HG02763 (cell line): ENCODE data around the gene ANKRD34A.

Experiments used
- ATAC-seq: cut with Tn5 transposase; IDR thresholded peaks from one replicate; pipeline ENCODE4 v1.9.1; 2021; ENCODE audit warnings: mild to moderate bottlenecking, moderate library complexity; ENCODE audit not compliant: unreplicated experiment

The ANKRD34A gene

DNA sequence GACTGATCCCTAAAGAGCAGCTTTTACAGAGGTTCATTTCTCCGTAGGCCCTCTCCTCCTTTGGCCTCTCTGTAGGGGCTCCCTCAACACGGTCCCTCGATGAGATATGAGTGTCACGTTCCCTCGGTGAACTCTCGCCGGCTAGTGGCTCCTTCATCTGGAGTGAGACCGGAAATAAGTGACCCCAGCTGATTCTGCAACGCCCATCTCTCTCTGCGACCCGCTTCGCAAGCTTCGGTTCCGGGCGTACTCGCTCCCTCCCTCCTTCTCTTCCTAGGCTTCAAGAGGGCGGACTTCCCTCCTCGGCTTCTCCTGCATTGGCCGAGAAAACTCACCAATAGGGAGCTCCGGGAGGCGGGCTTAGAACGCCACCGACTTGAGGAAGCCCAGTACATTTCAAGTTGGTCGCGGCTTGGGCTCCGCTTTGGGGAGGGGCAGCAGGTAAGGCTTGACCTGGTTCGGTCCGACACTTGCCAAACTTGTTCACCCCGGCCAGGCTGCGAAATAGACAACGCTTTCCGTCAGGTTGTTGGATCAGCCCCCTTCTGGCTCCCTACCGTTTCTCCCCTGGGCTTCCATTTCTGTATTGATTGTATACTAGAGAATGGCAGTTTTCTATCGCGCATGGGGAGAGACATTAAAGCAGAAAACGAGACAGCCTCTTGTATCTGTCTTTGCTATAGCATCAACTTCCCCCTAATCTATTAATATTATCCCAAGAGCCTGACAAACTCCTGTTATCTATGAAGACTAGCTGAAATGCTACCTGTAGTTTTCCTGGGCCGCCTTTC lies at the start of gene ANKRD34A, which contains the start of gene POLR3GL:
Gene ANKRD34A (minus strand): TSS at position 248 of the 791 bp plus-strand sequence. CDS start 2,816 bp downstream, outside the sequence.
Gene POLR3GL (plus strand): TSS at position 363 of the 791 bp plus-strand sequence. CDS start 10,176 bp downstream, outside the sequence.
- peak; percentile 90 for ATAC-seq

DNA sequence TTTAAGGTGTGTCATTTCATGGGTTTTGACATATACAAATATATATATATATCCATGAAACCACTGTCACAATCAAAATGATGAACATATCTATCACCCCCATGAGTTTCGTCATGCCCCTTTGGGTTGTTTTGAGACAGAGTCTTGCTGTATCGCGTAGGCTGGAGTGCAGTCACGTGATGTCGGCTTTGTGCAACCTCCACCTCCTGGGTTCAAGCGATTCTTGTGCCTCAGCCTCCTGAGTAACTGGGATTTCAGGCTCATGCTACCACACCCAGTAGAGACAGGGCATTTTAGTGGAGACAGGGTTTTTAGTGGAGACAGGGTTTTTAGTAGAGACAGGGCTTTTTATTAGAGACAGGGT lies 49.2 kb upstream of the ANKRD34A start:
- ATAC-seq = no peak

DNA sequence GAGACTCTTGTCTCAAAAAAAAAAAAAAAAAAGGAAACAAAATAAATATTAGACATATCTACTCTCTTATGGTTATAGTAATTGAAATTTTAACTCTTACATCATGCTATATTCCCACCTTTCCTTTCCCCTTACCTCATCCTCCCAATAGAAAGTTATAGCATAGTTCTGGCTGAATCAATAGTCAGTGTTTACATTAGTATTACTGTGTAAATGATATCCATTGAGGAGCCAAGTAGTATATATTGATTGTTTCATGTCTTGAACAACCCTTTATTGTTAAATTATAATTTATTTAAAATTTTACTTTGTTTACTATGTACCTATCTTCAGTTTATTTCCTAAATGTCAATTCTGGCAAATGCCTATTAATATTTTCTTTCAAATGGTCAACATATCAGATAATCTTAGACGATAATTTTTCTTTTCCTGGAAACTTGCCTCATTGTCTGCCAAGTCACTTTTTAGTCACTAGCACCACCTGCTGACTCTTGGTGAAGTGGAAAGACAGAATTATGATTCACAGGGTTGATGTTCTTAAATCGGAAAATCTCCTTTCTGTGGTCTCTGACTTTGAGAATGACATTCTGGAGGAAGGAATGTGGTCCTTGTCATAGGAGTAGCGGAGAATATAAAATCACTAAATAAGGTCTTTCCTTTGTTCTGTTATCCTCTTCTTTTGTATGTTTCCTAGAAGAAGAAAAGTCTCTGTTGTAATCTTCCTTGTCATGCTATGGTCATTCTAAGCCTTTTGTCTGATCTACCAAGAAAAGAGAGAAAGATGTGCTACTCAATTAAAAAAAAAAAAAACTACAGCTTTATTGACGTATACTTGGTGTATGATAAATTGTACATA lies 48.6 kb upstream of the ANKRD34A start:
- no peak for ATAC-seq

DNA sequence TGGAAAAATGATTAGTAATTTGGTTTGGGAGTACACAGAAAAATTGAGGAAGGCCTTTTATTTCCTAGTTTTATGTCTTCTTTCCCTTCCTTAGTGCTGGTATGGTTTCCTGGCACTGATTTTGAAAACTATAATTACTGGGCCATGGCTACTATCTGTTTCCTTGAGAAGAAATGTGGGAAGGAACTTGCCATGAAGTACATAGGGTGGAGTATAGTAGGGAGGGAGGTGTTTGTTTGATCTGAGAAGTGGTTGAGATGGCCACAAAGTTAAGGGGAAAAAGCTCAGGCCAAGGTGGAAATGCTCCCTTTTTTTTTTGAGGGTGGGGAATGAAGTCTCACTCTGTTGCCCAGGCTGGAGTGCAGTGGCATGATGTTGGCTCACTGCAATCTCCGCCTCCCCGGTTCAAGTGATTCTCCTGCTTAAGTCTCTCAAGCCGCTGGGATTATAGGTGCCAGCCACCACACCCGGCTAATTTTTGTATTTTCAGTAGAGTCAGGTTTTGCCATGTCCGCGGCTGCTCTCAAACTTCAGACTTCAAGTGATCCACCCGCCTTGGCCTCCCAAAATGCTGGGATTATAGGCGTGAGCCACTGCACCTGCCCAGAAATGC lies 45.9 kb upstream of the ANKRD34A start:
- ATAC-seq = no peak

DNA sequence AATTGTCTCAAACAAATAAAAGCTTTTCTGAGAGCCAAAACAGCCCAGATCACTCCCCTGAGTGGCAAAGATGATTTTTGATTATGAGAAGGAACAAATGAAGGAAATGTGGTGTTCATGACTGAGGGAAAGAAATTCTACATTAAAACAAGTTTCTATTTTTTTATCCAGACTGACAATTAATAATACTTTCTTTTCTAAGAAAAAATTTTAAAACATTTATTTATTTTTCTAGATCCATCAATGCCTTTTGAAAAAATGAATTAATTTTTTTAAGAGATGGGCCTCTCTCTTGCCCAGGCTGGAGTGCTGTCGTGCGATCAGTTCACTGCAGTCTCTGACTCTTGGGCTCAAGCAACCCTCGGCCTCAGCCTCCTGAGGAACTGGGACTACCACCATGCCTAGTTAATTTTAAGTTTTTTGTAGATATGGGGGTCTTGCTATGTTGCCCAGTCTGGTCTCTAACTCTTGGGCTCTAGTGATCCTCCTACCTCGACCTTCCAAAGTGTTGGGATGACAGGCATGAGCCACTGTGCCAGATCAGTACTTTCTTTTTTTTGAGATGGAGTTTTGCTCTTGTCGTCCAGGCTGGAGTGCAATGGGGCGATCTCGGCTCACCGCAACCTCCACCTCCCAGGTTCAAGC lies 43.2 kb upstream of the ANKRD34A start:
- ATAC-seq = no peak

DNA sequence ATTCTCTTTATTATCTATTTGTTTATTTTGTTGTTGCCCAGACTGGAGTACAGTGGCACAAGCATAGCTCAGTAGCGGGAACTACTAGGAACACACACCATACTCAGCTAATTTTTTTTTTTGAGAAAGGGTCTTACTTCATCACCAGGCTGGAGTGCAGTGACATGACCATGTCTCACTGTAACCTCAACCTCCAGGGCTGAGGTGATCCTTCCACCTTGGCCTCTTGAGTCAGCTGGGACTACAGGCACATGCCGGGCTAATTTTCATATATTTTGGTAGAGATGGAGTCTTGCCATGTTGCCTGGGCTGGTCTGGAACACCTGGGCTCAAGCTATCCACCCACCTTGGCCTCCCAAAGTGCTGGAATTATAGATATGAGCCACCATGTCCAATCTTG lies 37.3 kb upstream of the ANKRD34A start:
- ATAC-seq = no peak

DNA sequence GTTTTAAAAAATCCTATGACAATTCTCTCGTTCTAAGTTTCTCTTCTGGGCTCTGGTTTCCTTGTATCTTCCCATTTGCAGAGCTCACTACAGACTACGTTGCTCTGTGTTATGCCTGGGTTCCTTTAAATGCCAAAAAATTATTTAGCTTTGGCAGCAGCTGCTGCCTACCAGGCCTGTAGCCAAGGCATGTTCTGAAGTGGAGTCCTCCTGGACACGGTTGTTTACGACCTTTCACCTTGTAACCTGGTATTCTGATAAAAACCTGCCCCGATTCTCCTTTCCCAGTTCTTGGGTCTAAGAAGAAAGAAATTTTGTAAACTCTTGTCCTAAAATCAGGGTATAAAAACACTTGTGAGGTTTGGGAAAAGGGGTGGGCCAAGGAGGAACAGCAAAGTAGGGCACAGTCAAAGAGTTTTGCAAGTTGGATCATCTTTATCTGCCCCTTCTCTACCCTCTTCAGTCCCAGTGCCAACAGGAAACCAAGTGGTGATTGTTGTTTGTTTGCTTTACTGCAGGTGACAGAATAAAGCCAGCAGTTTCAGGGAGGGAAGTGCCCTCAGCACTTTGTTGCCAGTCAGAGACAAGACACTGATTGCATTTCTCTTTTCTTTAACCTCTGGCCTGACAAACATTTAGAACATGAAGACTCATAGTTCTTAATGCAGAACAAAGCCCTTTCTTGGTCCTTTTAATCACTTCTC lies 35.1 kb upstream of the ANKRD34A start:
- ATAC-seq = no peak

DNA sequence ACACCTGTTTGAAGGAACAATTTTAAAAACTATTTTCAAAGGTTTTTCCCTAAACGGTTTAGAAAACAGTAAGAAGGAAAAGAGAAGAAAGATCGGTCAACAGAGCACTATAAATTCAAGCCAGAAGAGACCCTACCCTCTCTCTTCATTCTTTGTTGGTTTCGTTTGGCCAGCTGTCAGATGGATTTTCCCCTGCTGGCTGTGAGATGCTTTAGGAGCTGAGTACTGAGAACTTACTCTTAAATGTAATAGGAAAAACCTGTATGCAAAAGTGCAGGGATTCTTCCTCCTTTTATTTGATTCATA lies 33.3 kb upstream of the ANKRD34A start:
- ATAC-seq = no peak

DNA sequence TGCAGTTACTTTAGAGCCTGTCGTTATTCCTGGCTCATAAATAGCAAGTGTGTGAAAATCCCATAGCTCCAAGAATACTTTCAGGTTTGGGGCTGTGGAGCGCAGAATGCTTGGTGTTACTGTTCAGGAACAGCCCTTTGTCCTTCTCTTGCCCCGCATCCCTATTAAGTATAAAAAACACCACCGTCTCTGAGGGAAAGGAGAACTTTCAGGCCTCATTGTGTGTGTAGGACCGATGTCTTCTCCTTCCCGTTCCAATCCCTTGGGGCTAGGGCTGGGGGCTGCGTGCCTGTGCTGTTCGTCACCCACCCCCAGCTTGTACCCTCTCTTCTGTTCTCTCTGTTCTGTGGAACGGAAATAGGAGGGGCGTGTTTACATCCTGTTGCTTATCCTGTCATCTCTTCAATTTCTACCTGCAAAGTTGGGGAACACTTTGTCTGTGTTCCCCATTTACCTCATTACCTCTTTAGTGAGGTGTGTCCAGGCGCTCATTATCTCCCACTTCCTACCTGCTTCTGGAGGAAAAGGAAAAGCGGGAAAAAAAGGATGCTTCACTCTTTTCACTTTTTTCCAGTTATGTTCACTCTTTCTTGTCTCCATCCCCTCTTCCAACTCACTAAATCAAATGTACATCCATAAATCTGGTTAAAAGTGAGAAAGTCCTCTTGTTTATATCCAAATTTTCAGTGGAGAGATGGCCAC lies 32.8 kb upstream of the ANKRD34A start:
- ATAC-seq = peak; percentile 27

DNA sequence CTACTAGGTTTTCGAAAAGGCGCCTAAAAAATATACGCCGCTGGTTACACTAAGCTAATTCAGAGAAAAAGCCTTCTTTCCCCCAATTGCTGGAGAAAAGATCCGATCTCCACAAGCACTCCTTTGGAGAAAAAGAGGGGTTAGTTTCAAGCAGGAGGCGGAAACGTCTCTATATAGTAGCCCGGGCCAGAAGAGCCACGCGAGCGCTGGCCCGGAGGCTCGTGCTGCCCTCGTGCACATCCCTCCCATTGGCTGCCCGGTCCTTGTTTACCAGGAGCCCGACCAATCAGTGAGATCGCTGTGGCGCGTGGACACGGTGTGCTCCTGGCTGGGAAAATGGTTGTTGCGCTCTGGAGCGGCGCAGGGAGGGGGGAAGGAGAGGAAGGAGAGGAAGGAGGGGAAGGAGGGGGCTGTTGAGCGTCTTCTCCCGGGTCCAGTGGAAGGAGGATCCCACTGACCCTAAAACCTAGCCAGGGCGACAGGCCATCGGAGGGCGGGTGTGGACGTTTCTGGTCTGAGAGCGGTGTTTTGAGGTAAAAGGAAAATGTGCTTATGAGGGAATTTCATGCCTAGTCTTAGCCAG lies 32.1 kb upstream of the ANKRD34A start, which contains the start of gene TXNIP:
Gene TXNIP (minus strand): TSS at position 147 of the 583 bp plus-strand sequence. CDS start 313 bp downstream, outside the sequence.
- peak; percentile 90 for ATAC-seq

DNA sequence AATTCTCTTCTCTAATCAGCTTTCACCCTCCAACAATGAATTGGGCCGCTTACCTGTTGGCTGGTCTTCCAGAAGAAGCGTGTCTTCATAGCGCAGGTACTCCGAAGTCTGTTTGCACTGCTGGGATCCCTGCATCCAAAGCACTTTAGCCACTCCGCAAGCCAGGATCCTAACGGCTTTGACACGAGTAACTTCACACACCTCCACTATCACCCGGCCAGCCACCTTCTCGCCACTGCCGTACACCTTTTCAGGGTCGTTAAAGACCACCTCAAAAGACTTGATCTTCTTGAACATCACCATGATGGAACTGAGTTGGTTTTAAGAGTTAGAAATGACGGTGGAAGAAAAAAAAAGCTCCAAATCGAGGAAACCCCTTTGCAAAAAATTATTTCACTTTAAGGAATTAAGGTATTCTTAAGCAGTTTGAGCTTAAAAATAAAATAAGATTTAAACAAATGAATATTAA lies 31.6 kb upstream of the ANKRD34A start:
- ATAC-seq = no peak

DNA sequence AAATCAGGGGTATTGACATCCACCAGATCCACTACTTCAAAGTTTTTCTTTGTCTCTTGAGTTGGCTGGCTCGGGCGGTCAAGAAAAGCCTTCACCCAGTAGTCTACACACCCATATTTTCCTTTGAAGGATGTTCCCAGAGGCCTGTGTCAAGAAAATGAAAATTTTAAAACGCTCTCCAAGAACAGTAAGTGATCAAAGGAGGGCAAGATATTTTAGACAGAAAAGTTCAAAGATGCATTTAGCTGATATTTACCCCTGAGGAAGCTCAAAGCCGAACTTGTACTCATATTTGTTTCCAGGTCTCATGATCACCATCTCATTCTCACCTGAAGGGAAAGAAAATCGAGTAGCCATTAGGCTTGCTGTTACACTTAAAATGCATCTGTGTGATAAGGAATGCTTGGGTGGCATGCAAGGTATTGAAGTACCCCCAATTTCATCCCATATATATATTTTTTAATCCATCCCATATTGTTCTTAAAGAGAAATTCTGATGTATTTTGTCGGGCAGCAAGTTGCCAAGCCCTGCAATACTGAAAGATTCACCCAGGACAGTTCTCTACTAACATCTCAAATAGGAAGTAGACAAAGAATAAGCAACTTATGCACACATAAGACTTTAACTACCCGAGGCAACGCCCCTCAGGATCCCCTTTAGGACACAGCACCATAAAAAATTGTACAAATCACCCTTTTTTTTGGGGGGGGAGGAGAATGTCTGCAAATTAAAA lies 30.9 kb upstream of the ANKRD34A start:
- ATAC-seq = no peak

DNA sequence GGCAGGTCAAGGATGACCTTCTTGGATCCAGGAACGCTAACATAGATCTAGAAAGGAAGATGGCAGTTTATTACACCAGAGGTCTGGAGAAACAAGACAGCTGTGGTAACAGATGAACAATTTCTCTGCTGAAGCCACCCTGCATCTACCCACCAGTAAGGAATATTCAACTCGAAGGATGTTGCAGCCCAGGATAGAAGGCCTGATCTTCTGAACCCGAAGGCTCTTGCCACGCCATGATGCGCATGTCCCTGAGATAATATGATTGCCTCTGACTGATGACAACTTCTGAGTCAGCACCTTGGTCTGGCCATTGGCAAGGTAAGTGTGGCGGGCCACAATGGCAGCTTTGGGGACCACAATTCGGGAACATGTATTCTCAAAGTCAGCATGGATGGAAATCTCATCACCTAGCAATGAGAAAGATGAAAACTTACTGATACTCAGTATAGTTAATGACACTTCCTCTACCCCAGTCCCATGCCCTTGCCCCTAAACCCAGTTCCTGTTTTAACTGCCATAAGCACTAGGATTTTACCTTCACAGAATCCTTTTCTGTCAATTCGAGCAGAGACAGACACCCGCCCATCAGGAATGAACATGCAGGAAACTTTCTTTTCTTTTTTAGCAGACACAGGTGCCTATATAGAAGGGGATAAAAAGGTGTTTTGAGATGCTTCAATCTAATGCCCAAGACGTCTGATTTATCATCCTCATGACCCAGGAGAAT lies 30.2 kb upstream of the ANKRD34A start:
- no peak for ATAC-seq

DNA sequence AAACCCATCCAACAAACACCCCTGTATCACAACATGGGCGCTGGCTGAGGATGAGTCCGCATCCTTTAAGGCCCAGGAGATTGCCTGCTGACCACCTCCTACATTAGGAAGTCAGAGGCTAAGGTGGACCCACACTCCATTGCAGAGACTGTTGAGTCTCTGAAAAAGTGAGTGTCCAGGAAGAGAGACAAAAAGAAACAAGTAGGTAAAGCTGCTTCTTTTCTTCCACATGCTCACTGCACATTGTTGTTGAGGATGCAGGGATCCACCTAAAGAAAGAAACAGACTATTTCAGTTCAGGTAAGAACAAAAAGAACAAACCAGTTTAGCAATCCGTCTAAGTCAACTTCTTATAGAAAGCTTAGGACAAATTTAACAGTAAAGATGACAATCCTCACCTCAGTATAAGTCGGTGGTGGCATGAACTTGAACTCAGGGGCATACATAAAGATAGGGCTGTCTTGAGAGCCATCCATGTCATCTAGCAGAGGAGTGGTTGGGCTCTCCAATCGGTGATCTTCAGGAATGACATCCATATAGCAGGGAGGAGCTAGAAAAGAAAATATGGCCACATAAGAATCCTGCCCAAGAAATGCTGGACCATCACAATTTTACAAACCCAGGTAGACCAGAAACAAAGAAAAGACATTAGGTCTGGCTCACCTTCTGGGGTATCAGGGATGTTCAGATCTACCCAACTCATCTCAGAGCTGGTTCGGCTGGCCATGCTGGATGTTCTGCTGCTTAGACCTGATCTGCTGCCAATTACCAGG lies 29.4 kb upstream of the ANKRD34A start:
- no peak for ATAC-seq

DNA sequence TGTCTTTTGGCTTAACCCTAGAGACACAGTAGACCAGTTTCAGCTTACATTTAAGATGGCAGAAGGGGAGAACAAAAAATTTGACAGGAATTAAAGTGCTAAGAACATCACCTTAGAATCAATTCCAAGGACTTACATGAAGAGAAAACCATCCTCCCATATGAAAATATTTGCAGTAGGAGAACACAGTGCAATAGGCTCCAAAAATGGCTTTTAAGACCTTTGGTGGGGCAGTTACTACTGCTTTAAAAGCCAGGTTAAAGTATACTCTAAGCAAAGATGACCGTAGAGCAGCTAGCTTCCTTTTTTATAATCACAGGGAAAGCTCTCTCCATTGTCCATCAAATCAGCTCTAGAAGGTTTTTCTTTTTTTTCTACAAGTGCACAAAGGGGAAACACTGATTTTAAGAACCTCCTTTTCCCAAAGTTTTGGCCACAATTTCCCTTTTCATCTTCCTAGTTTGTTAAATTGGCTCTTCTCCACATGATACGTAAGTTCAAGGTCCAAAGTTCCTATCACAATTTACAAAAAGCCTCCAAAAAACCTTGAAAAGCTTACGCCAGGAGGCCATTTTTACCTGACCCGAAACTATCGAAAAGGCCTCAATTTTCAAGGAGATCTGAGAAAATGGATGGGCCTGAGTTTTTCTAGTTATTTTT lies 28.7 kb upstream of the ANKRD34A start:
- ATAC-seq = no peak

DNA sequence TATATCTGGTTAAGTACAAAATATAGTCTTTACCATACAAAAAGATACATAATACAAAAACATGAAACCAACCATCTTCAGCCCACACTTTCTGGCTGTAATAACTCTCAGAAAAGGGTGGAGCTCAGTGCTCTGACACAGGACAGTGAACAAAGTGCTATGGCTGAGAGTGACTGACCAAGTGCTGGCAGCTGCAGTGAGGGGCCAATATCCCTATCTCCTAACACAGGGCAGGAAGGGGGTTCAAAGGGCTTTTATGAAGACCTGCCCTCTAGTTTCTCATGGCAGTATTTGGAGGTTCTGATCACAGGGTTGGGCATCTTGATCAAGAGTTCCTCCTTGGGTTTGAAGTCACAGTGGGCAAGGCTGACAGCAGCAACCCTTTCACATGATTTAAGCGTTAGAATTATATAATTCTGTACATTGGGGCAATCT lies 28.1 kb upstream of the ANKRD34A start:
- ATAC-seq = no peak
